ELR (cell line): ENCODE measurements around the gene NAV2.

Experiments
- DNase-seq: peaks from one replicate; pipeline ENCODE4 v3.0.0-alpha.2; 2015; ENCODE audit warnings: low read depth

NAV2 gene

GRCh38 chr11:19746086-19746485, 33.4 kb downstream of the NAV2 start:
- no peak for DNase-seq

- DNase-seq: no peak
Observed at GRCh38 chr11:19747634-19748033, 35.0 kb downstream of the NAV2 start.

- no peak for DNase-seq
Observed at GRCh38 chr11:19751055-19751454, 38.4 kb downstream of the NAV2 start.

- peak; percentile 72 for DNase-seq
Observed at GRCh38 chr11:19753451-19754106, 40.9 kb downstream of the NAV2 start.

- no peak for DNase-seq
Observed at GRCh38 chr11:19756675-19757475, 44.2 kb downstream of the NAV2 start.

- DNase-seq: no peak
Observed at GRCh38 chr11:19759389-19759788, 46.8 kb downstream of the NAV2 start.

- no peak for DNase-seq
Observed at GRCh38 chr11:19762266-19762665, 49.6 kb downstream of the NAV2 start.

- DNase-seq: no peak
Observed at GRCh38 chr11:19763330-19763729, 50.7 kb downstream of the NAV2 start.

GRCh38 chr11:19766206-19766605, 53.6 kb downstream of the NAV2 start:
- DNase-seq: no peak

- peak; percentile 25 for DNase-seq
Observed at GRCh38 chr11:19766810-19767209, 54.2 kb downstream of the NAV2 start.

- DNase-seq: no peak
Observed at GRCh38 chr11:19767627-19768151, 55.1 kb downstream of the NAV2 start.

GRCh38 chr11:19768197-19768596, 55.6 kb downstream of the NAV2 start:
- DNase-seq: no peak

- DNase-seq: no peak
Observed at GRCh38 chr11:19768815-19769214, 56.2 kb downstream of the NAV2 start.

- peak; percentile 59 for DNase-seq
Observed at GRCh38 chr11:19769820-19770219, 57.2 kb downstream of the NAV2 start.

GRCh38 chr11:19770277-19770676, 57.6 kb downstream of the NAV2 start:
- DNase-seq: no peak

- DNase-seq: peak; percentile 3
Observed at GRCh38 chr11:19771463-19771862, 58.8 kb downstream of the NAV2 start.

- no peak for DNase-seq
Observed at GRCh38 chr11:19772480-19772879, 59.8 kb downstream of the NAV2 start.

GRCh38 chr11:19774329-19774728, 61.7 kb downstream of the NAV2 start:
- no peak for DNase-seq

- DNase-seq: peak; percentile 34
Observed at GRCh38 chr11:19774817-19775580, 62.4 kb downstream of the NAV2 start.

GRCh38 chr11:19775622-19776021, 63.0 kb downstream of the NAV2 start:
- DNase-seq: no peak

GRCh38 chr11:19777039-19777376, 64.4 kb downstream of the NAV2 start:
- DNase-seq: peak; percentile 25

- peak; percentile 71 for DNase-seq
Observed at GRCh38 chr11:19777377-19778102, 64.9 kb downstream of the NAV2 start.
